ENCODE data around the gene MYBPC1. TPM values are rescaled to one million over a fixed set of nuclear protein-coding genes. Genes with fewer than 3 reads are reported as not detected.
A peak's percentile ranks its signal among the peaks of the same experiment; 100 is the strongest.

Gene MYBPC1
- total RNA-seq, 1 experiment from 2014 or later = not detected

GRCh38 chr12:101566318-101566717, 28.5 kb upstream of the MYBPC1 start:
- H3K79me1 ChIP-seq (ENCODE audit: insufficient read depth, low read depth, low read length, poor library complexity, severe bottlenecking) = no peaks in the 10 kb centered on the region
- Mint-ChIP-seq H3K4me3 (peak overlapping the region; percentile 5 to 21; a peak in 3 of 5 replicates), H3K27ac (peak overlapping the region; percentile 61 to 95 (median 73)), H3K36me3 (ENCODE audit: insufficient read depth in 1 of 3, low read depth in 3 of 3) (no peaks in the 10 kb centered on the region; a peak in 1 of 7 replicates), H3K9me3 (no peaks in the 10 kb centered on the region), H3K4me1 (peaks cover 48 to 51% of the 10 kb centered on the region in 2 experiments), H3K27me3 (ENCODE audit: low read depth) (no peaks in the 10 kb centered on the region)
- H3K9me3 ChIP-seq (ENCODE audit: control insufficient read depth, low read depth, low read length) = no peaks in the 10 kb centered on the region
- no peak overlapping the region for H2BK12ac ChIP-seq (ENCODE audit: insufficient read length, low read depth, low read length)
- no peak overlapping the region for H3K23ac ChIP-seq (ENCODE audit: insufficient read length, low read depth, low read length)
- no peak overlapping the region for H3K18ac ChIP-seq (ENCODE audit: insufficient read length, low read depth, low read length)
- H3K4ac ChIP-seq (ENCODE audit: low read depth, low read length) = no peak overlapping the region; the same call in 1 of the 2 replicates
- H4K20me1 ChIP-seq (ENCODE audit: control insufficient read depth, insufficient read depth, insufficient read length) = no peaks in the 10 kb centered on the region
- H2BK120ac ChIP-seq (ENCODE audit: low read depth, low read length, poor library complexity, severe bottlenecking) = no peak overlapping the region
- no peak overlapping the region for H4K91ac ChIP-seq (ENCODE audit: insufficient read length, low read depth, low read length)
- no peaks in the 10 kb centered on the region for H3K23me2 ChIP-seq (ENCODE audit: insufficient read length, low read depth, low read length, poor library complexity, severe bottlenecking)
- peak overlapping the region; percentile 75 for H3K27ac ChIP-seq (ENCODE audit: insufficient read length, low read depth, low read length)
- H3T11ph ChIP-seq (ENCODE audit: low read length) = peak overlapping the region; percentile 93
- H2BK15ac ChIP-seq (ENCODE audit: low read depth, low read length) = no peak overlapping the region
- H3K4me2 ChIP-seq (ENCODE audit: insufficient read depth, insufficient read length, low read length) = no peak overlapping the region
- no CpG with 5 or more reads among the region's 4 CpGs for WGBS (ENCODE audit: extremely low coverage, insufficient read length, low lambda C conversion rate)
- TF ChIP-seq CTCF (conservative IDR thresholded peaks at IDR 0.05) = no peak
- H2BK5ac ChIP-seq (ENCODE audit: insufficient read length, low read length) = no peak overlapping the region
- peak; percentile 83 for DNase-seq
- H3K9ac ChIP-seq (ENCODE audit: extremely low read depth, insufficient read length, low read length) = no peak overlapping the region
- no peaks in the 10 kb centered on the region for H3K79me2 ChIP-seq (ENCODE audit: insufficient read depth, low read length)
- no peak overlapping the region for H4K8ac ChIP-seq (replicated peaks; ENCODE audit: insufficient read length, low read depth, low read length)
- no peaks in the 10 kb centered on the region for H3K27me3 ChIP-seq (ENCODE audit: insufficient read depth, low read length)
- no peak overlapping the region for H3K56ac ChIP-seq (ENCODE audit: insufficient read length, low read depth, low read length)
- H3K4me1 ChIP-seq (ENCODE audit: insufficient read depth, low read length) = peaks cover 17% of the 10 kb centered on the region; the same call in 1 of the 2 replicates
- H4K5ac ChIP-seq (ENCODE audit: insufficient read length, low read depth, low read length) = no peak overlapping the region
- H2AK5ac ChIP-seq (ENCODE audit: insufficient read length, low read length) = no peak overlapping the region
- no peak overlapping the region for H2BK20ac ChIP-seq (ENCODE audit: low read depth, low read length, poor library complexity, severe bottlenecking)
- H3K14ac ChIP-seq (ENCODE audit: insufficient read depth, low read length) = no peak overlapping the region
- H2AFZ ChIP-seq (ENCODE audit: low read length) = peak overlapping the region; percentile 43
